ENCODE measurements around the gene LOC101059915.
A peak's percentile ranks its signal among the peaks of the same experiment; 100 is the strongest.

The LOC101059915 gene

DNA sequence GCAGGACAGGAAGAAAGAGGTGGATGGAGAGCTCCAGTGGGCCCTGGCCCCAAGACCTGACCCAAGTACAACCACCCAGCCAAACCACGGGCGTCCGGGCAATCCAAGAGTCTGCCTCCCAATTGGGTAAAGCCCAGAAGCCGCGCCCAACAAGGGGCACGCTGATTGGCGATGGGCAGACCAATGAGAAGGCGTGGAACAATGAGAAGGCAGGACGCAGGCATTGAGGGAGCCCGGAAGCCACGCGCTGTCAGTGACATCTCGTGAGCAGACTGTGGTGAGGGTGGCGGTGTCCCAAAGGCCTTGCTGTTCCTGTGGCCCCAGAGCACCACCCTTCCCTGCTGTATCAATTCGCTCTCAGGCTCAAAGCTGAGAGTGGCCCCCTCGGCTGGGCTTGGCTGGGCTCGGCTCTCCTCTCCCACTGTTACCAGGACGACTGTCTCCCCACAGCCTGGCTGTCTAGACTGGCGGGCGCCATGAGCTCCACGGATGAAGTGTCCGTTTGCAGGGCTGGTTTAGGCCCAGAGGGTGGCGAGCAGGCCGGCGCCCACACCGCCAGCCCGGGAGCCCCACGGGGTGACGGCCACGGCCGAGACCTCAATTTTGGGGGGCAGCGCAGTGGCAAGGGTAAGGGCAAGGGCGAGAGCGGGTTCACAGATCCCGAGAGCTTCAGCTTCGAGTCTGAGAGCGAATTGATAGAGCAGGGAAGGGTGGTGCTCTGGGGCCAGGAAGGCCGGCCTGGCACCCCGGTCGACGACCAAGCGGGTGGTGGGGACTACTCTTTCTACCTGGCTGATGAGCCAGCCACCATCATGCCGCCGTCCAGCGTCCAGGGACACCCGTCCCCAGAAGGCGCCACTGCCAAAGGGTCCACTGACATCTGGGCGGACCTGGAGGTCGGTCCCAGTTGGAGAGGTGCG, at the start of gene LOC101059915:
Gene LOC101059915 (plus strand): TSS at position 219 of the 920 bp plus-strand sequence.
- DNase-seq = no peak

DNA sequence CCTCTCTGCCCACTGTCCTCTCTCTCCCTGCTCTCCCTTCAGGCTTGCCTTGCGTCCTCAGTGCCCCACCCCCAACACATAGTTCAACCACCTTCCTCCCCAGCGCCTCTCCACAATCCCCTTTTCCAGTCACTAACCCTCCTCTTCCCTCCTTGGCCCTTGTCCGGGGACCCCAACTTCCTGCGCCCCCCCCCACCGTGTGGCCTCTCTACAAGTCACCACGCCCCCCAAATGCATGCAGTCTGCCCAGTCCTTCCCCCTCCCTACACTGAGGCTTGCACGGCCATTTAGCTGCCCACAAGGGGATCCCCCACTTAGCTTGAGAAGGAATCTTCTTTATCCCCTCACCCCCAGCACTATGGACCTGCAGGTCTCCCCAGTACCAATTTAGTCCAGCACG, 49.6 kb upstream of the LOC101059915 start:
- DNase-seq = no peak

DNA sequence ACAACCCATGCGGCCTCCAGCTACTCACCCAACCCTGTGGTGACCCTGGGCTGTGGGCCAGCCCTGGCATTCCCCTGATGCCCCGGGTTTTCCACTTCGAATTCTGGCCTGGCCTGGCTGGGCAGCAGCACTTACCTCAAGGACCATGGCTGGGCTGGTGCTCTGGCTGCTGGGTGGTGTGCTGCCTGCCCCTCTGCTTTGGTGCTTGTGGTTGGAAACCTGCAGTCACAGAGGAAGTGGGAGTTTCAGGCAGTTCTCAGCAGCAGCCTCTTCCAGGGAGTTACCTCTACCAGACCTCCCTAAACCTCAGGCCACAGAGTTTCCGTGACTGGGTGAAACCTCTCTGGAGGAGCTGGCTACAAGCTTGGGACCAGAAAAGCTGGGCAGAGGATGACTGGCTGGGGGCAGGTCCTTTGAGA, 49.0 kb upstream of the LOC101059915 start, which contains the start of gene CXCR3:
Gene CXCR3 (minus strand): TSS at position 209 of the 419 bp plus-strand sequence. CDS start 62 bp downstream, at position 147.
- no peak for DNase-seq

DNA sequence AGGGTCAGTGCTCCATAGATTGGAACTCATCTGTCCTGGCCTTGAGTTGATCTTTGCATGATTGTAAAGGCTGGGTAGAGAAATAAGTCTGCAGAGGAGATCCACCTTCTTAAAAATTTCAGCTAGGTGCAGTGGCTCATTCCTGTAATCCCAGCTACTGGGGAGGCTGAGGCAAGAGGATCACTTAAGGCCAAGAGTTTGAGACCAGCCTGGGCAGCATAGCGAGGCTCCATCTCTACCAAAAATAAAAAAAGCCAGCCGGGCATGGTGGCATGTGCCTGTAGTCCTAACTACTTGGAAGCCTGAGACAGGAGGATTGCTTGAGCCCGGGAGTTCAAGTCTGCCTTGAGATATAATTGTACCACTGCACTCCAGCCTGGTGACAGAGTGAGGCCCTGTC, 48.6 kb upstream of the LOC101059915 start:
- no peak for DNase-seq

DNA sequence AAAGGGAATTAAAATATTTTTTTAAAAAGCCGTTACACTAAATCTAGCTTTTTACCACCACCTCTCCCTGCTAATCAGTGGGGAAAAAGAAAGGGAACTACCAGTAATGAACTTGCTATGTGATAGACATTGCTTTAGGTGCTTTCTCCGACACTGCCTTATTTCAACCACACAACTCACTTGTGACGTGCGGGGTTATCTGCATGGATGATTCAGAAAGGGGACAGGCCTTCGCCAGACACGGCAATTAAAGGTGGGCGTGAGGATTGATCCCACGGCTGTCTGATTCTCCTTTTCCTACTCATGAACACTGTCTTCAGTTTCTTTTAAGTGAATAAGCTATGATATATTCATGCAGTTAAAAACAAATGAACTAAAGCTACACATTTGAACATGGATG, 48.2 kb upstream of the LOC101059915 start:
- DNase-seq = no peak

DNA sequence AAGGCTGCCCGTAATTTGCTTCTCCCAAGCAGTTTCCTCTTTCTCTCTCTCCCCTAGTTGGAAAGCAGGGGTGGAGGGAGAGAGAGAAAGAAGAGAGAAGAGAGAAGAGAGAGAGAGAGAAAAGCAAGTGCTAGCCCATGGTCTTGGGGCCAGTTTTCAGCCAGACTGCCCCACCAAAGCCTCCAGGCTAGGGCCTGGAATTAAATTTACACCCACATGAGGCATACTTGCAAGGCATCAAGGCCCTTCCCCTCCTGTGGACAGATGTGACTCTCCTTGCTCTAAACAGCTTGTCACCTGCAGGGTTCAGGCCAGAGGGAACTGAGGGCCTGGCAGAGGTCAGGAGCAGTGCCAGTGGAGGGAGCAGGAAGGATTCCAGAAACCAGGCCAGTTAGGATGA, 47.4 kb upstream of the LOC101059915 start:
- no peak for DNase-seq

DNA sequence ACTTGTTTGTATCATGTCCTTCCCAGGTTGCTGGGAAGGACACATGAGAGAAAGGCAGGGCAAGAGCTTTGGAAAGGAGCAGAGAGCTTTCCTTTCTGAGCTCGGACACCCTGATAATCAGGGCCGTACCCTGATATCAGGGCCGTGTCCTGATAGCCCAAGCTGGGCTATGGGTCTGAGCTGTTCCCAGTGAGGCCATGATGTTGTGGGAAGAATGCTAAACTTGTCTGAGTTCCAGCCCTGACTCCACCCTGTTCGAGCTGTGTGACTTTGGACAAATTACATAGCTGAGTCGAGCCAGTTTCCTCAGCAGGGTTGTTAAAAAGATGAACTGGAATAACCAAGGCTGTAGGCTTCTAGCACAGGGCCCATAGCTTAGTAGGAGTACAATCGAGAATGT, 45.7 kb upstream of the LOC101059915 start:
- peak; percentile 11 for DNase-seq

DNA sequence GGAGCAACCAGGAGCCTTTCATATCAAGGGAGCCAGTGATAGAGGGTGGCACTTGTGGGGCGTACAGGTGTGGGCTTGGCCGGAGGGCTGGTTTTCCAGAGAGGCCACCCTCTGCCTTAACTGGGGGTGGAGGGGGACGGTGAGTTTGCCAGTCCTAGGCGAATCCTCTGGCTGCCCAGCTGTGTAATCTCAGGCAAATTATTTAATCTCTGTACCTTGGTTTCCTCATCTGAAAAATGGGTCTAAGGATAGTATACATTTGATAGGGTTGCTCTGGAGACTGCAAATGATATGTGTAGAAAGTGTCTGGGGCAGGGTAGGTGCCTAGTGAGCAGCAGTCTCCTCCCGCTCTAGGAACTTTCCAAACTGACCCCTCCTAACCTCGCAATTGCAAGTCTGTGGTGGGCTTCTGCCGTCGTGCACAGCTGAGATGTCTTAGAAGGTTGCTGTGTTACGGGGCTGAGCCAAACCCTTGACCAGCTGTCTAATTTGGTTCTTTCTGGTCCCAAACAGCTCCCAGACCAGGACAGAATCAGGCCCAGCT, 45.2 kb upstream of the LOC101059915 start:
- DNase-seq = no peak

DNA sequence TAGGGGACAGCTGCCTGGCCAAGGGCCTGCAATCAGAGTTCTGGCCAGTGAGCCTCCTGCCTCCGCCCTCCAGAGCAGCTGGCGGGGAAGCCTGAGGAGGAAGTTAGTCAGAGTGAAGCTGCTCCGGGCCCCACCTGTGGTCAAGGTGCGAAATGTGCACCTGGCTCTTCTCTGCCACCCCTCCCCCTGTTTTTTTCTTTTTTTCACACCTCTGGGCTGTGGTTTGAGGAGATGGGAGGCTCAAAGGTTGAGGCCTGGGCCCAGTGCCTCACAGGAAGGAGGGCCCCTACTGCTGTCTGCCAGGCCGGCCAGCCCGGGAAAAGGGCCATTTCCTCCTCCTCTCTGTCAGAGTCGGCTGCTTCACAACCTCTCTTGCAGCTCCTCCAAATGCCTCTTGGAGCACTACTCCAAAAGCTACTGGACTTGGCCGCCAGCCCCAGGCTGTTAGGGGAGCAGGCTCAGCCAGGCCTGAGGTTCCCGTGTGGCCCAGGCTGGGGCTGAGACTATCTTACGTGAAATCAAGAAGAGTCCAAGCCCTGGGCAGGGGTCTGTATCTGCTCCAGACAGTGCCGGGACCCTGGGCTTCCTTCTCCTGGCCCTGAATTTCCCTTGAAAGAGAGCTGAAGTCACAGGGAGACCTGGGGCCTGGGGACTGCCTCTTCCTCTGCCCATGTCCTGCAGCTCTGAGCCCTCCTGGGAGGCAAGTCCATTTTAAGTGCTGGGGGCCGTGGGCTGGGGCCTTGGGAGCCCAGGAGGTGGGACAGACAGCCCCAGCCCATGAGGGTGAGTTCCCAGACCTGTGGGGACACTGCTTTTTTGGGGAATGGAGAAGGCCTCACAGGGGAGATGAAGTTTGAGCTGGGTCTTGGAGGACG, 44.5 kb upstream of the LOC101059915 start:
- DNase-seq = peak; percentile 83

DNA sequence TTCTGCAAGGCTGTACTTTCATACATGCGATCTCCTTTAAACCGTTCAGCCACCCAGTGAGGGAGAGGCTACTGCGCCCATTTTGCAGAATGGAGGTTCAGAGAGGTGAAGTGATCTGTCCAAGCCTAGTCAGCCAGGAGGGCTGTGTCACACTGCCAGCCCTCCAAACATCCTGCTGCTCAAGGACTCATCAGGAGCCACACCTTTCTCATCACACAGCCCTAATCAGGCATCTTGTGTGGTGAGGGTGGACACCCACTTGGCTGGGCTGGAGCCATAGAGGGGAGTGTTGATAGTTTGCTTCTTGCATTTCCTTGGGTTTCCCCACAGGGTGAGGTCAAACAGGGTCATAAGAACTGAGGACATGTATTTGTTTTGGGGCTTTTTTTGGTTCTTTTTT, 43.6 kb upstream of the LOC101059915 start:
- DNase-seq = no peak

DNA sequence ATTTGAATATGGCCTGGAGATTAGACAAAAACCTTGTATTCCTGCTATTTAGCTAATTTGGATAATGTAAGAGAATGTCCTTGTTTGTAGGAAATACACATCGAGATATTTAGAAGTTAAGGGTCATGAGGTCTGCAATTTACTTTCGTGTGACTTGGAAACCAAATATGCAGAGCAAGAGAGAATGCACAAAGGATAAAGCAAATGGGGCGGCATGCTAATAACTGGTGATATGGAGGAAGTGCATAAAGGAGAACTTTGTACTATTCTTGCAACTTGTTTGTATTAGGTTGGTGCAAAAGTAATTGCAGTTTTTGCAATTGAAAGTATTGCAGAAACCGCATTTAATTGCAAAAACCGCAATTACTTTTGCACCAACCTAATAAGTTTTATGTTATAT, 41.9 kb upstream of the LOC101059915 start:
- DNase-seq = no peak

DNA sequence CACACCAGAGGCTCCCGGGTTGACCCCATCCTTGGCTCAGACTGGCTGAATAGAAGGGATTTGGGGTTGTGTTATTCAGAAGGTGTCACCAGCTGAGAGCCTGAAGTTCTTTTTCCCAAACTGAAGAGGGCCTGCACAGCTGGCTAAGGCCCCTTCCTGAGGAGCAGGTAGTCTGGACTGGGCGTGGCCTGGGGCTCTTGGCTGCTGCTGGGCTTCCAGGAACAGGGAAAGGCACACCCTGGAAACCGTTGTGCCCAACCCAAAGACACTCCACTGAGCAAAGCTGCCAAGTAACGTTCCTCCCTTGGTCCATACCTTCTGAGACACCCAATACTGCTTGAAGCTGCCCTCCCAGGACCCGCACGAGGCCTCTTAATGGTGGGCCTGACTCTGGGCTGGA, 40.8 kb upstream of the LOC101059915 start:
- DNase-seq = no peak

DNA sequence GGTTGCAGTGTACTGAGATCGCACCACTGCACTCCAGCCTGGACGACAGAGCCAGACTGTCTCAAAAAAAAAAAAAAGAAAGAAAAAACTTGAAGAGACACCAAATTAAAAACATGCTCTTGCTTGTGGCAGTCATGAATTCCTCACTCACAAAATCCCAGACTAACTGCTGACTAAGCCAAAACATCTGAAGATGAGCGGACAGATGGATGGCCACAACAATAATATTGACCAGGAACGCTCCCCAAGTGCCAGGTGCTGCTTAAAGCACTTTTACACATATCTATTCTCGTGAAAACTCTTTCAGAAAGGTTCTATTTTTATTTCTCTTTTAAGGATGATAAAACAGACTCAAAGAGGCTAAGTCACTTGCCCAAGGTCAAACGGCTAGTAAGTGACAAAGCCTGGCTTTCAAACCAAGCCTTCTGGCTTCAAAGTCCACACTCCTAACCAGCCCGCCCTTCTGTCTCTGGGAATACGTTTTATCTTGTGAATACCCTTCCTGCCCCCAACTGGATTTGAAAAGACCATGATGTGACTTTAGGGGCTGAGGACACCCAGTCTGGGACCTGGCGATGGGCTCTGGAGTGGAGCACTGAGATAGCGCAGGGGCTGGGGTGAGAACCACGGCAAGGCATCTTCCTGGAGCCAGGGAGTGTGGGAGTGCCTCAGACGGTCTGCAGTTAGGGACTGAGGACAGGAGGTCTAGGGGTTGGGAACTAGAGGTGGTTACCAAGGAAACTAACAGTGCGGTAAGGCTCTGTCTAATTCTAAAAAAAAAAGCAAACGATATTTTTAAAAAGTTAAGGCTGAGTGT, 39.5 kb upstream of the LOC101059915 start:
- DNase-seq = no peak

DNA sequence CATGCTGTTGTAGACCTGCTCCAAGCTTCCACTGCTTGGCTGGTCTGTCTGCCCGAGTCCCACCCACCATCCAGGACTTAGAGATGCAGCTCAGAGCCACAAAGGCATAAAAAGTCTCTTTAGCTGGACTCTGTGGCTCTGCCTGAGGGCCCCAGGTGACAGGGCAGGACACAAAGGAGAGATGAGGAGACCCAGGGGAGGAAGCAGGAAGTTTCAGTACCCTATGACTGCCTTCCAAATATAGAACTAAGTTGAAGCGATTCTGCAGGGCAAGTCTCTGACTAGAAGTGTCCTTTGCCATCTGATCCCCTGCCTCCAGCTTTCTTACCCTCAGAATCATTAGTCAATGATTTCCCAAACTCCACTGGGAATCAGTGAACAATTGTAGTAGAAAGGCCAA, 37.9 kb upstream of the LOC101059915 start:
- no peak for DNase-seq

DNA sequence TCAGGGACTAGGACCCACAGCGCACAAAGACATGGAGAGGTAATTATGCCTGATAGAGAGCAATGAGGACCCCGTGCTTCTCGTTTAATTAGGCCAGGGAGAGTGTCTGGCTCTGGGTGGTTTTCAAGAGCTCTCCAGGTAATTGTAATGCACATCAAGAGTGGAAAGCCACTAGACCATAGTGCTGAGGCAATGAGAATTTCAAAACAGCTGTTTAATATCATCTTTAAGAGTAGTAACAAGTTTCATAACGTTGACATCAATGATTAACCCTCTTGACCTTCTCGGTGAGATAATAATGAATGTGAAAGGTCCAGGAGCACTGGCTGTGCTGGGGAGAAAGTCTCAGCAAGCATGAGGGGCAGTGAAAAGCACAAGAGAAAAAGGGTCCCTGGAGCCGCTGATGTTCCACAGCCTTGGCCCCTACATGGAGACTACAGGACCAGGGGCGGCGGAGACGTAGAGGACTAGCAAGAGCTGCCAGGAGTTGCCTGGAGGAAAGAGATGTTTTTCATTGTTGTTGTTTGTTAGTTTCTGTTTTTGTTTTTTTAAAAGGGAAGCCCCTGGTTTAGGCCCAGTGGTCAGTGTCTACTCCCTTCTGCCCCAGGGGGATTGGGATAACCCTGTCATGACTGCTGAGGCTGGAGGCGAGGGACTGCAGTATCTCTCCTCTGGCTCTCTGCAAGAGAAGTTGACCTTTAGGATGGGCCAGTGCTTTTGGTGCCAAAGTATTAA, 34.3 kb upstream of the LOC101059915 start:
- DNase-seq = no peak

DNA sequence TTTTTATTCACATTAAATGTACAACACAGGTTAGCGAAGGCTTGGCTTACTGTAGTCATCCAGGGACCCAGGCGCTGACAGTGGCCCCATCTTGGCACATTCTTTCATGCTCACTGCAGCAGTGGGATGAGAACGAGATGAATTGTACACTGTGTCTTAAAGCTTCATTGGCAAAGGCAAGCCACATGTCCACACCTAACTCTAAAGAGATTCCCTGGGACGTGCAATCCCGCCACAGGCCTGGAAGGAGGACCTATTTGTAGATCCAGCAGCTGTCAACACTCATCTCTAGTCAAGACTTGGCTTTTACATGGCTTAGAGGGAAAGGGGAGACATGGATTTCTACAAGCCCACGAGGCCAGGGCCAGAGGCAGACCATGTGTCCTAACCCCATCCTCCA, 33.0 kb upstream of the LOC101059915 start:
- no peak for DNase-seq

DNA sequence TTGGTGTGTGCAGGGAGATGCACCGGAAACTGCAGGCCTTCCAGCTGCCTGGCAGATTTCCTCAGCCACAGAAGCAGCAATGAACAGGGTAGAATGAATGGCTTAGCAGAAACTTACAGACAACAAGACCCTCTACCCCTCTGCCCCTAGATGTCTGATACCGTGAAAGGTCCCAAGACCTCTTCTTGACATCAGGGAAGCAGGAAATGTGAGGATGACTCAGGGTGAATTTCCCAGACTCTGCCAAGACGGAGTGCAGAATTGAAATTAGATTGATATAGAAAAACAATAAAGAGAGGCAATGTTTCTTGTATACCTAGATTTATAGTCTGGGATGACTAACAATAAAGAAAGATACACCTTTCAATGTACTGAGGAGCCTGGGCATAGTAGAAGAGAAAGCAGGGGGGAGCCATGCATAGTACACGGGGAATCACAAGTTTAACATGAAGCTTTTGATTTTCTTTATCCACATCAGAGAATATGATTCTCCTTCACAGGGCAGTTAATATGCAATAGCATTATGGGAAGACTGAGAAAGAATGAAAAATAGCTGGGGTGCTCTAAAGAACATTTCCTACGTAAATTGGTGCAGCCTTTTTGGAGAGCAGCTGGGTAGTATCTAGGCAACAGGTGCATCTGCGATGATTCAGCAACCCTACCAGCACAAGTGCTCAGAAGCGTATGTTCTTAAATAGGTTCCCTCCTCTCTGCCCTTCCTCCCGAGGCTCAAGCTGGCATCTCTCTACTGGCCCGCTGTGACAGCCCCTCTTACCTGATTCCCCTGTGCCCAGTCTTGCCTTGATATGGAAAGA, 30.7 kb upstream of the LOC101059915 start:
- no peak for DNase-seq

DNA sequence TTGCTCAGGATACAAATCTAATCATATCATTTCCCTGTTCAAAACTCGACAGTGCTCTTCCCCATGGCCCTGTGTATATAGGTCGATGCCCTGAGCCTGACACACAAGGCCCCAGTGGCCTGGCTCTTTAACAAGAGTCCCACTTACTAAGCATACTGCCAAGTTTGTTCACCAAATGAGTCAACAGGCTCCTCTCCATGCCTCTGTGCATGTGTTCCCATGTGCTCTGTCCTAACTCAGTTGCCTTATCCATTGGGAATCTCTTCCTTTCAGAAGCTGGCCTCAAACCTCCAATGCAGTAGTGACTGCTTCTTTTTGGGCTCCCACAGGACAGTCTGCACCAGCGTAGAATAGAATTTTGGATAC, 30.1 kb upstream of the LOC101059915 start:
- no peak for DNase-seq

DNA sequence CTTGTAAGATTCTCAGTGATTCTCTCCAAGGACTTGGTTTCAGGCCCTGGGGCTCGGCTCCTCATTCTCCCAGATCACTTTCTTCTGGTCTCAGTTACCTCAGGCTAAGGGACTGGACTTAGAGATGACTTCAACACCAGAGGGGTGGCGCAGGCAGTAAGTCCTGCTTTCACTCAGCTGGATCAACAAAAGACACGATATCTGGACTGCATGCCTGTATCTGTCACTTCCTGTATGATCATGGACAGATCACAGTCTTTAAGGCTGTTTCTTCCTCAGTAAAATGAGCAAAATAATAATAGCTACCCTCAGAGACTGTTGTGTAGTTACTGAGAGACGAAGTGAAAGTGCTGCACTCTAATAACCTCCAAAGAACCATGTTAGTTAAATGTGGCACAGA, 29.5 kb upstream of the LOC101059915 start:
- no peak for DNase-seq

DNA sequence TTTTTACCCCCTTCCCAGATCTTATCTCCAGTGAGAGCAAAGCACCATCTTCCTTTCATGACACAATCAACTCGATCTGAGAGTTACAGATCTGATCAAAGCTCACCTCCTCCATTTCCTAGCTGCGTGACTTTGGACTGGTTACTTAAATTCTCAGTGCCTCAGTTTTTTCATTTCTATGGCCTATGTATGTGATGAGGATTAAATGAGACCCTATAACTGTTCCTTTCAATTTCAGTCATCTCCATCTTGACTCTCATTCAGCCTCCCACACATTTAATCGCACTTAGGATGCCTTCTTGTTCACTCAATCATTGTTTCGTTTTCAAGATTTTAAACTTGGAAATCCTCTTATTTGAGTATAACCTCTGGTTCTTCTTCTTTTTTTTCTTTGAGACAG, 28.9 kb upstream of the LOC101059915 start:
- no peak for DNase-seq

DNA sequence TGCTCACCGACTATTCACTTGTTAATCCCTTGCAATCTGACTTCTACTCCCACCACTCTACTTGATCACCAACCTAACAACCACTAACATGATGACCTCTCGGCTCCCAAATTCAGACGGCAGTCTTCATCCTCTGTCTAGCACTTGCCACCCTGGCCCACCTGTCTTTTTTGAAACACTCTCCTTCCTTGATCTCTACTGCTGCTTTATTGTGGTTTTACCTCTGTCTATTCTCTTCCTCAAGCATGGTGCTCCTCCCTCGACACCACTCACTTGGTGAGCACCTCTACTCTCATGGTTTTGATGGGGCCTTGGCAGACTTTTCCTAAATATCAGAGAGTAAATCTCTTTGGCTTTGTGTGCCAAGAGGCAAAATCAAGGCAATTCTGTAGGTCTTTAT, 27.3 kb upstream of the LOC101059915 start:
- no peak for DNase-seq

Data from hindlimb muscle (tissue), 1 donor.